ENCODE results near the gene KIF4B.
"Not testable (repeated sequence)": the region's sequence is repeated elsewhere in the genome, so short reads cannot be mapped to it uniquely, and the experiment has no call there.

KIF4B gene

DNA sequence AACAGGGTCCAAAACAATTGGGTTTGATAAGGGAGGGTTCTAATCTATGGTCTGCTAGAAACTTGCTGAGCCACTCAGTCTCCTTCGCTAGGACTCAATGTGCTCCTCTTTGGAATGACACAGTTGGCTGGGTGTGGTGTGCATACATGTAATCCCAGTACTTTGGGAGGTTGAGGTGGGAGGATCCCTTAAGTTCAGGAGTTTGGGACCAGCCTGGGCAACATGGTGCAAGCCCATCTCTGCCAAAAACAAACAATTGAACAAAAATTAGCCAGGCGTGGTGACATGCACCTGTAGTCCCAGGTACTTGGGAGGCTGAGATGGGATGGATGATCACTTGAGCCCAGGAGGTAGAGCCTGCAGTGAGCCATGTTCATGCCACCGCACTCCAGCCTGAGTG, 2.7 kb upstream of the KIF4B start:
- DNase-seq: no peak

GRCh38 chr5:155015239-155015638, 1.7 kb downstream of the KIF4B start:
- peak; percentile 33 for DNase-seq

- DNase-seq: peak; percentile 50
Measured at GRCh38 chr5:155017610-155018009, 4.1 kb downstream of the KIF4B start.

GRCh38 chr5:155019601-155020226, 6.2 kb downstream of the KIF4B start:
- DNase-seq: no peak

DNA sequence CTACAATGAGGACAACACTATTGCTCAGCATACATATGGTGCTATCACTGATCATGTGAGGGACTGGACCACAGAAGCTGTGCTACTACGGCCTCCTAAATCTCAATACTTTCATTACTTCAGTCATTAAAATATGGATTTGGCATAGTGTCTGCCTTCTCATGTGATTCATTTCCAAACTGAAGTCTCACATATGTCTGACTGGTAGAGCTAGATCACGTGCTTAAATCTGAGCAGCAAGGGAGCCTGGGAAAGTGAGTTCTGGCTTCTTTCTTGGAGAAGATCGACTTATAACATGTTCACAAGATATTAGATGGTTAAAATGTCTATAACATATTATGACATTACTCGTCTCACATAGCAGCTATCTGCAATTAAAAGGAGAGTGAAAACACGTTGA, 8.3 kb downstream of the KIF4B start:
- no peak for DNase-seq

DNA sequence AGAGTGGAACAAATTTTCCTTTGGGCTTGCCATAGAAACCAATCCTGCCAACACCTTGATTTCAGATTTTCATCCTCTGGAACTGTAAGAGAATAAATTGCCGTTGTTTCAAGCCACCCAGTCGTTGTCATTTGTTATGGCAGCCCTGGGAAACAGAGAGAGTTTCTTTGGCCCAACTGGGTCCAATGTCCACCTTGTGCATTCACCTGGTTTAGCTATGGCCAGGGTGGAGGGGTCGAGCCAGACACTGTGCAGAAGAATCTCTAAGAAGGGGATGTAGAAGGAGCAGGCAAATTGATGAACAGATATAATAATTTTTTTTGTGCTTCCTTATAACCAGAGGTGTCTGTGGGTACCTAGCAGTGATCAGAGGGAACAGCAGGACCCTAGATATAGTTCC, 9.8 kb downstream of the KIF4B start:
- DNase-seq: no peak

DNA sequence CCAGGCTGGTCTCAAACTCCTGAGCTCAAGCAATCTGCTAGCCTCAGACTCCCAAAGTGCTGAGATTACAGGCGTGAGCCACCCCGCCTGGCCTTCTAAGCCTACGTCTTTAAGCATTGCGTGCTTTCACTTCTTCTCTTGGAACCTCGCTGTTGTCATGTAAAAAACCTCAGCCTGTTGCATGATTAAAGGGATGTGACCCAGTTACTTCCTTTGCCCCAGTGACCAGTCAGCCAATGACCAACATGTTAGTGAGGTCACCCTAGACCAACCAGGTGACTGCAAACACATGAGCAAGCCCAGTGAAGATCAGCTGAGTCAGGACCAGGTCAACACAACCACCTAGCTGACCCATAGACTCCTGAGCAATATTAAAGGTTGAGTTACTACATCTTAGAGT, 10.5 kb downstream of the KIF4B start:
- DNase-seq: no peak

DNA sequence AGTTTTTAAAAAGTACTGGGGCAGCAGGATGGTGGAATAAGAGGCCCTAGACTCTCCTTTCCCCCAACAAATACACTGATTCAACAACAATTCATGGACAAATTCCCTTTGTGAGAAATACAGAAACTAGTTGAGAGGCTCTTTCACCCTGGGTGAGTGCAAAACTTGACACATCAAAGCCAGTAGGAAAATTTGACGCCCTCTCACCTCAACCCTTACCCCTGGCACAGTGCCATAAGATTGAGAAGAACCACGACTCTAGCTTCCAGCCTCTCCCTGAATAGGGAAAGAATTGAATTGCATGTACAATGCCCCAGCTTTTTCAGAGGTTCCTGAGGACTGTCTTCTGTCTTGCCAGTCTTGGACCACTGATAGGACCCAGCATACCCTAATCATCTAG, 12.3 kb downstream of the KIF4B start:
- DNase-seq: no peak

DNA sequence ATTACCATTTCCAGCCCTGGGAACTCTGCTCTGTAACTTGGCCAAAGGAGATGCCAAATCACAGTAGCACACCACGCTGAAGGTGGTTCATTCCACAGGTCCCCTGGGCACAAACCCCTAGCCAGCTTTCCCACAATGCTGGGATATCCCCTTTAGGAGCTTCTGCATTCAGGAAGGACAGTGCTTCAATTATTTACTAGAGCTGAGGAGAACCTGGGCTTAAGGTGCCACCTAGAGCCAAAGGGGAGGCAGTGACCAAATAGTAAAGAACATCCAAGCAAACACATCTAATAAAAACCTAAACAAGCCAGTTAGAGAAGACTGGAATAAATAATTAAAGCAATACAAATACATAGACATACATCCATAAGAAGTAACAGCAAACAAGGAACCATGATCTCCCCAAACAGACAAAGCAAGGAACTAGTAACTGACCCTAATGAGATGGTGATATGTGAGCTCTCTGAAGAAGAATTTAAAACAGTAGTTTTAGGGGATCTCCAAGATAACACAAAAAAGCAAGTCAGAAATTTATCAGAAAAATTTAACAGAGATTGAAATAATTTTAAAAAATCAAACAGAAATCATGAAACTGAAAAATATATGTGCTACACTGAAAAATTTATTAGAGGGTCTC, 14.6 kb downstream of the KIF4B start:
- no peak for DNase-seq

- DNase-seq: no peak
Measured at GRCh38 chr5:155029240-155029639, 15.7 kb downstream of the KIF4B start.

DNA sequence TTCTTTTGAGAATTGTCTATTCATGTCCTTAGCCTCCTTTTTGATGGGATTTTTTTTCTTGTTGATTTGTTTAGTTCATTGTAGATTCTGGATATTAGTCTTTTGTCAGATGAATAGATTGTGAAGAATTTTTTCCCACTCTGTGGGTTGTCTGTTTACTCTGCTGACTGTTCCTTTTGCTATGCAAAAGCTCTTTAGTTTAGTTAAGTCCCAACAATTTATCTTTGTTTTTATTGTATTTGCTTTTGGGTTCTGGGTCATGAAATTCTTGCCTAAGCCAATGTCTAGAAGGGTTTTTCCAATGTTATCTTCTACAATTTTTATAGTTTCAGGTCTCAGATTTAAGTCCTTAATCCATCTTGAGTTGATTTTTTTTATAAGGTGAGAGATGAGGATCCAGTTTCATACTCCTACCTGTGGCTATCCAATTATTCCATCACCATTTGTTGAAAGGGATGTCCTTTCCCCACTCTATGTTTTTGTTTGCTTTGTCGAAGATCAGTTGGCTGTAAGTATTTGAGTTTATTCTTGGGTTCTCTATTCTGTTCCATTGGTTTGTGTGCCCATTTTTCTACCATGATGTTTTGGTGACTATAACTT, 20.7 kb downstream of the KIF4B start:
- DNase-seq: not testable (repeated sequence)

- DNase-seq: not testable (repeated sequence)
Measured at GRCh38 chr5:155035087-155035486, 21.5 kb downstream of the KIF4B start.

DNA sequence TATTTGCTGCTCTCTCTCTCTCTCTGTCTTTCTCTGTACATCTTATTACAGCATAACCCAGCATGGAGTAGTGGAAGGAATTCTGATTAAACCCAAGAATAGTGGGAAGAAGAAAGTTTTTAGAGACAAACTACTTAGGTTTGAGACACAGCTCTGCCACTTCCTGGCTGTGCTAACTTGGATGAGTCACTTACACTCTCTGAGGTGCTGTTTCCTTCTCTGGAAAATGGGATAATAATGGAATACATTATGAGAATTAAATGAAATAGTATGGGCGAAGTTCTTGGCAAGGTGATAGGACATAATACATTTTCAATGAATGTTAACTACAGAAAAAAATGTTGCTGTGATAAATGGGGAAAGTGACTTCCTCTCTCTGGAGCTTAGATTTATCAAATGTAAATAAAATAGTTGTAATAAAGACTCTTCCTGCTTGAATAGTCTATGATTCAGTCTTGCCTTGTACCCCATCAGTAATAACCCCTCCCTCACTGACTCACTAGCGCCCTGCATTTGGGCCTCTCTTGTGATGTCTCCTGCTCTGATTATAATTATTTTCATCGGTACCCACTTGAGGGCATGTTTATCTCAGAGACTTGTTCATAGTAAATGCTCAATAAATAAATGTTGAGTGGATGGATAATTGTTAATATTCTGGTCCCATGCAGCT, 27.6 kb downstream of the KIF4B start:
- no peak for DNase-seq

DNA sequence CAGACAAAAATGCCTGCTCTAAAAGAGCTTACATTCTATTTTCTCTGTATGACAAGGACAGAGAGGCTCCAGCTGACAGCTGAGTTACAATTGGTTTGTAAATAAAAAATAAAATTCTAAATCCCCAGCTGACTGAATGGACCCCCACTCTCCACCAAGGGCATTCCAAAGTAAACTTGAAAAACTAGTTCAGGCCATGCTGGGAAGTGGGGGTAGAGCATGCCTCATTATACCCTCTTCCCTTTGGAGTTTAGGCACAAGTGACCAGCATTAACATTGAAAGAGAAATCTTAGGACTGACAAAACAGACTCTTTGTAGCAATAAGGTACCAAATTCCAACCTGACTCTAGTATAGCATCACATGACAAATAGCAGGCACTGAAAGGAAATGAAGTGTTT, 31.0 kb downstream of the KIF4B start:
- no peak for DNase-seq

- DNase-seq: no peak
Measured at GRCh38 chr5:155046591-155046990, 33.0 kb downstream of the KIF4B start.

GRCh38 chr5:155047818-155048217, 34.3 kb downstream of the KIF4B start:
- DNase-seq: no peak

DNA sequence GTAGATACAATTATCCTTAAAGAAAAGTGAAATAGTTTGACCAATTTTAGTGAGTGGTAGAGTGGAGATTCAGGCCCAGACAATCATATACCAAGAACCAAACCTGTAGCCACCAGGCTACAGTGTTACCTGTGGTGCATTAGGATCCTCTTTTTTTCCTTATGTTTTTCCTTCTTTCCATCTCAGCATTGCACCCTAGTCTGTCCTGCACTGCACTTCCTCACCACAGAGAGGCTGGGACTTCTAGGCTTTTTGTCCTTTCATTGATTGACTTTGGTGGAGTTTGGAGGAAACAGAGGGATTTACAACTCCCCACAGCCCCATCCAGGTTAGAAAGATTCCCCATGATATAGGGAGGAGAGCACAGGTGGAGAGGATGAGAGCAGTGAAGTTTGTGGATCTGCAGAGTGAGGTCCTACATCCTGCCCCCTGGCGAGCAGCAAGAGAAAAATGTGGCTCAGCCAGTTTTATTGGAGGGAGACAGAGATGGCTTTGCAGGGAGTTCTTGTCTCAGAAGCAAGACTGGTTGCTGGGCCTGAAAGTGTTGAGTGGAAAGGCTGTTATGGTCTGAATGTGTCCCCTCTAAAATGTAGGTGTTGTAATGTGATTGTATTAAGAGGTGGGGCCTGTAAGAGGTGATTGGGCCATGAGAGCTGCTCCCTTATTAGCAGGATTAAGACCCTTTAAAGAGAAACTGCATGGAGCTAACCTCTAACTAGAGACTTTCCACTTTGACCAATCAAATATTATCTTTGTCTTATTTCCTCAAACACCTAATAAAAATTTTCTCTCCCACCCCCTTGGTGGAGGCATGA, 36.2 kb downstream of the KIF4B start:
- no peak for DNase-seq

DNA sequence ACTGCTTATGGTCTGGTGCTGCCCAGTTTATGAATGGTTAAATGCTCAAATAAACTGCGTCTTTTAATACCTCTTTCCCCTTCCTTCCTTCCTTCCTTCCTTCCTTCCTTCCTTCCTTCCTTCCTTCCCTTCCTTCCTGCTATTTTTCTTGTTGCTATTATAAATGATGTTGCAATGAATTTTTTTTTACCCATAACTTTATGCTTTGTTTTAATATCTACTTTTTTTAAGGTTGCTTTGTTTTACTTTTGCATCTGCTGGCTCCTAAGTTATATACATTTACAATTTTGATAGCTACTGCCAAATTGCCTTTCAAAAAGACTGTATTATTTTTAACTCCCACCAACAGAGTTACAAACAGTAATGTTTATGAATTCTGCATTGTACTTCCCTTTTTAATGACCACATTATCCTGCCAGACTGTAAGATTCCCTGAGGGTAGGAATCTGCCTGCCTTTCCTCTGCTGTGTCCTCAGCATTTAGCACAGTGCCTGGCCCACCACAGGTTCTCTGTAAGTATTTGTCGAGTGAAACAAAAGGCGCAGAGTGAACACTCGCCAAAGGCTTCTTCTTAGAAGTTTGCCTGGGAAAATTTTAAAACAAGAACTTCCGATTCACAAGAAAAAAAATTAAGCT, 36.9 kb downstream of the KIF4B start:
- no peak for DNase-seq

GRCh38 chr5:155052532-155052931, 39.0 kb downstream of the KIF4B start:
- DNase-seq: no peak

GRCh38 chr5:155053501-155053900, 39.9 kb downstream of the KIF4B start:
- no peak for DNase-seq

DNA sequence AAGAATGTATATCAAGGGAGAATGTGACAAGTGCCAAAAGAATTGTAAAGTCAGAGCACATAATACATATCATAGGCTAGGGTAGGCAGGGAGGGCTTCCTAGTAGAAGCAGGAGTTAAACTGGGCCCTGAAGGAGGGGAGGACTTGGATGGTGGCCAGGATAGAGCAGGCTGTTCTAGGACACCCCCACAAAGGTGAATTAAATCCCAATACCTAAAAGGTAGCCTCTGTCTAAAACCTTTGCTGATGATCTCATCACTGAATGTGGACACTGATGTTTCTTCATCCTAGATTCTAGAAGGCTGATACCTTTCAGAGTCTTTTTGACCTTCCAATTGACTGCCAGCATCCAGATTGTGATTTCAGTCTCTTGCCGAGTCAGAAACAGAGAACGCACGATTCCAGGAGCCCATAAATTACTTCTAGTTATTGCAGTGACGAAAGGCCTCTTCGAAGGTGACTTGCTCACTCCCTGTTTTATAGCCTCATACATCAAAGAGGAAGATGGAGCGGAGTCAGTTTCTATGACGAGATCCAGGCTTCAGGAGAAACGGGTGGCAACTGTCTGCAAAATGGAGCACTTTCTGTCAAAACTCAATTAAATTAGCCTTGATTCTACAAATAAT, 43.2 kb downstream of the KIF4B start:
- DNase-seq: no peak

- no peak for DNase-seq
Measured at GRCh38 chr5:155057626-155058025, 44.1 kb downstream of the KIF4B start.
